Measurements from ENCODE around the gene ALDOB. TPM values are rescaled to one million over a fixed set of nuclear protein-coding genes. Genes with fewer than 3 reads are reported as not detected.

ALDOB gene
- polyA plus RNA-seq, 3 donors: 735 to 1,012 (median 923) TPM

DNA sequence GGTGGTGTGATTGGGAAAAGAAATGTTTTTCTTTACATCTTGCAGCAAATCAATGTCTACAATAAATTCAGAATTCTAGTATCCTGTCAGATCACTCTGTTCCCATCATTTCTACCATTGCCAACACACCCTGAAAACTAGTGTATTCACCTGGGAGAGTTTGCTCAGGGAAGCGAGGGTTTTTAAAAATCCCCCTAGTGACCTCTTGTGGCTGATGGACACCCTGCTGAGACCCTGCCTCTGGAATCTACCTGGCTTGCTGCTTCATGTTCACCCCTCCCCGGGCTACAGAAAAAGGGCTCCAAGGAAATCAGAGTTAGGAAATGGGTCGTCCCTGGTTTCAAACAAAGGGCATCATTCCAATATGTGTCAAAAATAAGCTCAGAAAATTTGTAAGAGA is 21.4 kb upstream of the ALDOB start:
- DNase-seq (ENCODE audit: low read depth in 3 of 3, low spot score in 2 of 3): no peak

DNA sequence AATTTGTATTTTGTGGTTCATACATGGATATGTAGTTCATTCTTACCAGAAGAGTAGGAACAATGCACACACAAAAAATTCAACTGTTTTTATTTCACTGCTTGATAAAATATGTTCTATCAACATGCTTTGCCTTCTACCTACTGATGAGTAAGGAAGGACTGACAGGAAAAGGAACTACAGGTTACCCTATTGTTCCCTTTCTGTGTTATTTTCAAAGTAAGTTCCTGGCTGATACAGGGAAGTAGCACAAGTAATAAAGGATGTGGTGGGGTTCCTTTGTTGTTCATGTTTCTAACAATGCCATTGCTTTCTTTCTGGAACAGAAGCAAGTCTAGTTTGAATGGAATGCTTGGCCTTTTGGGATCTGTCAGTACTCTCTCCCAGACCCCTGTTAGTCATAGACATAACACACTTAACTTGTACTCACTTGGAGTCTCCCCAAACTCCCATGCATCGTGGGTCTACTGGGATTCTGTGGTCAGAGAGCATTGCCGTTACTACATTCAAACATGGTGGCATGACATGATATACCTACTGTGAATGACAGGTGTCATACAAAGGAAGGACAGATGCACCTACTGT is 20.2 kb upstream of the ALDOB start:
- no peak for DNase-seq (ENCODE audit: low read depth in 3 of 3, low spot score in 2 of 3)

DNA sequence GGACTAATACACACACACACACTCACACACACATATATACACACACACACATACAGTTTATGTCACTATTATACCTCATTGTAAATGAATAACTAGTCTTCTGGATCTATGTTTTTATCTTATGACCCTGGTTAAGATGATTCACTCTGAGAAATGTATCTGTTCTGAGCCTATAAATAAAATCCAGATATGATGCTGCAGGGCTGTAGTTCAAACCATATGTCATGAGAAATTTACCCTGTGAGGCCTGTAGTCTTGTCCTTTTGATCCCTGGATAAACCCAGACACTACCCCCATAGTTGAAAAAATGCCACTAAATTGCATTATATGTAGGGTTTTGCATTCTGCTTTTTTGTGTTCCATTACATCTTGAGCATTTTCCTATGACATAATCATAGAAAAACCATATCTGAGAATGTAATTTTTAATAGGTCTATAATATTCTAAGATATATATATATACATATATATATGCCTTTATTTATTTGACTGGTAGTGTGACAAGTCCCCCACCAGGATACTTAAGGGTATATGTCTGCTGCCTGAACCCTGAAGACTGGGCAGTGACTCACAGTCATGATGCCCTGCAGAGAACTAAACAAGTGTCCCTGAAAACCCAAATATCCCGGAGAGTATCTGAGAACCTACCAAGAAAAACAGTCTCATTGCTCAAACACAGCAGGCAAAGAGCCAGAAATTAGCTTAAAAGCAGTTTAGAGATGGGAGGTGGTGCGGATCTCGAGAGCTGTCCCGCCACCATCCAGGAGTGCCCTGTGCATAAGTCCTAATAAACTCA is 18.4 kb upstream of the ALDOB start:
- DNase-seq (ENCODE audit: low read depth in 3 of 3, low spot score in 2 of 3): no peak

DNA sequence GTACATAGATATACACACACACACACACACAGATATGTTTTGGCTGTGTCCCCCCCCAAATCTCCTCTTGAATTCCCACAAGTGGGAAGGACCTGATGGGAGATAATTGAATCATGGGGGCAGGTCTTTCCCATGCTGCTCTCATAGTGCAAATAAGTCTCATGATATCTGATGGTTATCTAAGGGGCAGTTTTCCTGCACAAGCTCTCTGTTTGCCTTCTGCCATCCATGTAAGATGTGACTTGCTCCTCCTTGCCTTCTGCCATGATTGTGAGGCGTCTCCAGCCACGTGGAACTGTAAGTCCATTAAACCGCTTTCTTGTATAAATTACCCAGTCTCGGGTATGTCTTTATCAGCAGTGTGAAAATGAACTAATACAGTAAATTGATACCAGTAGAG is 15.9 kb upstream of the ALDOB start:
- no peak for DNase-seq (ENCODE audit: low read depth in 3 of 3, low spot score in 2 of 3)

DNA sequence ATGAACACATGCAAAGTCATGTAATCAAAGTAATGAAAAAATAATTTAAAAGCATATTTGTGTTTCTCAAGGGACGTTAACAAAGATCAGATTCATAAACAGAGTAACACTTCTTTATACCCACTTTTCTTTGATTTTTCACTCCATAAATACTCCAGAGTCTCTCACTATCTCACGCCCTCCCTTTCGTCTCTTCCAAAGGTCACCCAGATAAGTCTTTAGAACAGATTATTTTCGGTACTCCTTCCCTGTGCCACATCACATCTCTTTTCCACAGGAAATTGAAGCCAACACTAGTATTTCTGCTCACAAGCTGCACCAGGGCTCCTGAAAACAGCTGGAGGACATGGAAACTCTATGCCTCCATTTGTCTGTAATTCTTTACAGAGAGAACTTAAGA is 15.4 kb upstream of the ALDOB start:
- DNase-seq (ENCODE audit: low read depth in 3 of 3, low spot score in 2 of 3): no peak

DNA sequence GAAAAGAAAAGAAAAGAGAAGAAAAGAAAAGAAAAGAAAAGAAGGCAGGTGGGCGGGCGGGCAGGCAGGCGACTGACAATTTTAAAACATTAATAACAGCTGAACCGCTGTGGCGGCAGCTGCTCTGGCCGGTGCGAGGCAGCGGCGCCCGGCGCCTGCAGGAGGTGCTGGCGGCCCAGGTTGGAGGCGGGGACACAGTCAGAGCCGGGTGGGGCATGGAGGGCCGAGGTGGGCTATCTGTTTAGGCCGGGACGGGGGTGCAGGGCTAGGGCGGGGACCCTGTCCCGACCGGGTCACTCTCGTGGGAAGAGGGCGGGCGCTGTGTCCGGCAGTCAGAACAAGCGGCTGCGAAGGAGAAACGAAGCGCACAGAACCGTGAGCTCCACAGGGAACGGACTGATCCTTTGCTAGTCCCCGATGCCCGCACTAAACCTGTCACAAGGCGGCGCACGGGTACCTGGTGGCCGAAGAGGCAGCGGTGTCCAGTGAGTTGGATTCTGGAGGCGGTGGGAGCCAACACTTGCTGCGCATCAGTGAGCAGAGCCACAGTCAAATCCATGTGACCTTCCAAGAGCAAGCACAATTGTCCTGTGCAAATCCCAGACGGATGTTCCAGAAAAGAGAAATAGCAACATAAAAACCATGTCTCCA is 13.6 kb upstream of the ALDOB start:
- DNase-seq (ENCODE audit: low read depth in 3 of 3, low spot score in 2 of 3): peak; percentile 25 to 36 (median 36)

DNA sequence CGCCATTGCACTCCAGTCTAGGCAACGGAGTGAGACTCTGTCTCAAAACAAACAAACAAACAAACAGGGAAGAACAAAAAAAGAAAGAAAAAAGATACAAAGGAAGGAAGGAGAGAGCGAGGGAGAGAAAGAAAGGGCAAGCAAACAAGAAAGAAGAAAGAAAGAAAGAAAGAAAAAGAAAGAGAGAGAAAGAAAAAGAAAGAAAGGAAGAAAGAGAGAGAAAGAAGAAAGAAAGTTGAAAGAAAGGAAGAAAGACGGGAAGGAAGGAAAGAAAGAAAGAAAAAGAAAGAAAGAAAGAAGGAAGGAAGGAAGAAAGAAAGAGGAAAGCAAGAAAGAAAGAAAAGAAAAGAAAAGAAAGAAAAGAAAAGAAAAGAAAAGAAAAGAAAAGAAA is 13.1 kb upstream of the ALDOB start:
- no peak for DNase-seq (ENCODE audit: low read depth in 3 of 3, low spot score in 2 of 3)

DNA sequence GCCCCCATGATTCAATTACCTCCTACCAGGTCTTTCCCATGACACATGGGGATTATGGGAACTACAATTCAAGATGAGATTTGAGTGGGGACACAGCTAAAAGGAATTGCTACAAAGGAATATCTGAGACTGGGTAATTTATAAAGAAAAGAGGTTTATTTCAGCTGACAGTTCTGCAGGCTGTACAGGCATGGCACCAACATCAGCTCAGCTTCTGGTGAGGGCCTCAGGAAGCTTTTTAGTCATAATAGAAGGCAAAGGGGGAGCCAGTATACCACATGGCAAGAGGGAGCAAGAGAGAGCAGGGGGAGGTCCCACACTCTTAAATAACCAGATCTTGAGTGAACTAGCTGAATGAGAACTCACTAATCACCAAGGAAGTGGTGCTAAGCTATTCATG is 11.2 kb upstream of the ALDOB start:
- DNase-seq (ENCODE audit: low read depth in 3 of 3, low spot score in 2 of 3): no peak

DNA sequence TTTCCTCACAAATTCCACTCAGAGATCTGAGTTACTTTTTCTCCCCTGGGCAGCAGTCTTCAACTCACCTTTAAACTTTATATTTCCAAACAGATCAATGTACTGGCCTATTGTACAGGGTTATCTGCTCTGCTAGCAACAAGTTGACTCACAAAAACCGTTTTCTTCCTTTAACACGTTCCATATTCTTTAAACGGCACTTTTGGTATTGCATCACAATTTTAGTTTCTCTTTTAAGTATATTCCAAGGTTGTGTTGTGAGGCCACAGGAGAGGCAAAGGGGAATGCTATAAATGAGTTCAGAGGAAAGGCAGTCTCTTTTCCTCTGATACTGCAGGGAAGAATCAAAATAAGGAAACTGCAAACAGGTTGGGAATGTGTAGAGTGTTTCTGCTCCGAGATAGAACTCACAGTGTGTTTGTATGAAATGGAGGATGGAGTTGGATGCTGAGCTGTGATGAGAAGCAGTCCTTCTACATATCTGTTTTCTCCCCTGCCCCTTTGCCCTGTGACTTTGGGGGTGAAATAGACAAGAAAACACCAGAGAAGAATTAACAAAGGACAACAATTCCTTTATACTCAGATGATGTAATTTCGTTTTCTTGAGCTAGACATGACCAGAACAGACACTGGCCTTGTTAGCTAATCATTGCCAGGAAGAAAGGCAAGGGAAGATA is 9.9 kb upstream of the ALDOB start:
- no peak for DNase-seq (ENCODE audit: low read depth in 3 of 3, low spot score in 2 of 3)

DNA sequence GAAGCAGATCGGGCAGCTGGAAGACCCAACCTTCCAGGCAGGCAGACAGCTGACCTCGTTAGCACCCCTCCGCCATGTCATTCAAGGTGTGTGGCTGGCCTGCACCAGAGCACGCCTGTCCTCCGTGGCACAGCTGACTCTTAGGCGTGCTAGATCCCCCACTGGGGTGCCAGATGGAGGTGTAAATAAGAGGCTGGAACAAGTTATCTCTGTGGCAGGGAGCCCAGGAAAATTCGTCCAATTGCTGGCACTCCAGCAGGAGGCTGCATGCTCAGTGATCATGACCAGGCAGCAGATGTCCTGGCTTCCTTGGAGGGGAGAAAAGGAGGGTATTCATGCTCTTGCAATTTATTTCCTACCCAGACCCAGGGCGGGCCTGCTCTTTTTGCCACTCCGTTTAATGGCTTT is 7.8 kb upstream of the ALDOB start:
- no peak for DNase-seq (ENCODE audit: low read depth in 3 of 3, low spot score in 2 of 3)

DNA sequence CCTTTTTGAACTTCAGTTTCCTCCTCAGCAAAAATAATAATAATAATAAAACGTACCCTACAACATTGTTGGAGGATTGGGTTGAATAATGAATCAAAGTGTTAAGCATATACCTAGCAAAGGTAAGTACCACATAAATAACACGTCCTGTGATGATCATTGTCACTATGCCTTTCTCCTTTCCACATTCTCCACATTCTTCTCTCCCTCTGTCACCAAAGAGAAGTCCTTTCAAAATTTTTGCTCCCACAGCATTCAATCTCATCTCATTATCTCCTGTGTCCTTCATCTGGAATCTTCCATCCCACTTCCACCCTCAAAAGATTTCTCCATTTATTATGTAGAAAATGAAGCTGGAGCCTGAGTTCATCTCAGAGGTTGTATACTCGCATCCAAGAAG is 7.2 kb upstream of the ALDOB start:
- DNase-seq (ENCODE audit: low read depth in 3 of 3, low spot score in 2 of 3): no peak

DNA sequence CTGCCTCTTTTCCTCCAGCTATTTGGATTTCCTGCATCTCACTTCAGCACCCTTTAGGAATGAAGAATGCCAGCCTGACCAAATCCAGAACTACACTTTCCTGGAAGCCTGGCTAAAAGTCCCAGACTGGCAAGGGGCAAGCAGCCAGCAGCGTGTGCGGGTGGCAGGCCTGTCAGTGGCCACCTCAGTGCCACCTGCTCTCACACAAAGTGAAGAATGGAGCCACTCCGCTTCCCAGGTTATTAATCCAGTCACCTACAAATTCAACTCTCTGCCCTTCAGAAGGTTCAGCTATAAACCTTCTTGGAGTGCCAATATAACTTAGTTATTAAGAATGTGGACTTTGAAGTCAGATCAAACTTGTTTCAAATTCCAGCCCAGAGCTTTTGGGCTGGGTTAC is 6.7 kb upstream of the ALDOB start:
- no peak for DNase-seq (ENCODE audit: low read depth in 3 of 3, low spot score in 2 of 3)

DNA sequence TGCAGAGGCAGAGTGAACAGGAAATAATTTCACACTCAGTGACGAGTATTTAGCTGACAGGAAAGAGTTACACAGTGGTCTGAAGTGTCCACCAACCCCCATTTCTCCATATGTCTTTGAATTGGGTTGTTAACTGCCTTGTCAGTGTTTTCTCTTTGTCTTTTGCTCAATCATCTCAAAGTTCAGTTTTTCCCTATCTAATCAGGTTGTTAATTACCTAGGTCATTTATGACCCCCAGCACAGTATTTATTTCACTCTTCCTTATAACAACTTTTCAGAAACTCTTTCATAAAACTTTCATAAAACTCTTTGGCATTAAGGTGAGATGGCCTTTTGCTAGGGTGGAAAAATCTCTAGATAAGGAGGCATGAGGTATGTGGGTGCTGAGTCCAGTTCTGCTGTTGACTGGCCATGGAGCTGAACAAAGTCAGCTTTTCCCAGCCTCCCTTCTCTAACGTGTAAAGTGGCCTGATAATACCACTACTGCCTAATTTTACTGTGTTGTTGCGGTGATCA is 5.2 kb upstream of the ALDOB start:
- DNase-seq (ENCODE audit: low read depth in 3 of 3, low spot score in 2 of 3): no peak

DNA sequence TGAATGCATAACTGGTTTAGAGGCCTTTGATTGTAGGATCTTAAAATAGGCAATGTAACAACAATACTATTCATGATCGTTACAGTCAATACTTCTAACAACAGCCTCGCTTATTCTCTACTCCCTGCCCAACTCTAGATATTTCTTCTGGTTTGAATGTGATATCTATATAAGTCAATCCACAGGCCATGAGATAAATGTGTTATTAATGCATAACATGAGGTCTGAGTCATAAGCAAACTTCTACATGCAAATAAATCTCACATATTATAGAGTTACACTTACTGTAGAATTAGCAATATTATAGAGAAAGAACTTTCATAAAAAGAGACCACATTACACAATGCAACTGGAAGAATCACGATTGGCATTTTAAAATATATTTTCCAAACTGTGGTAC is 2.9 kb upstream of the ALDOB start:
- DNase-seq (ENCODE audit: low read depth in 3 of 3, low spot score in 2 of 3): no peak

DNA sequence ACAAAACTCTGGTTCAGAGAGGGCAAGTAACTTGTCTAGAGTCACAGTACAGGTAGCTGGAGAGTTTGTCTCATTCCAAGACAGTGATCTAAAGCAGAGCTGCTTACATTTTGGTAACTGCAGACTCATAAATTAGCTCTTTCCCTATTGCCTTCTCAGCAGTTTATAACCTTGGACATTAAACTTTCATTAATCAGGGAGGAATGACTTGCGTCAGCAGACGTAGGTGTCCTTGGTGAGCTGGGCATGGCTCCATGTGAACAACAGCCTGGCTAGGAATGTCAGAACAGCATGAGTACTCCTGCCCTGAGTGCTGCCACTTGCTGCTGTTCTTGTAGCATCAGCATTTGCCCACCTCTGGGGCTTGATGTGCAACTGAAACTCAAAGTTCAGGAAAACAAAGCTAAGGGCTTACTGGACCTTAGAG is 2.2 kb upstream of the ALDOB start:
- DNase-seq (ENCODE audit: low read depth in 3 of 3, low spot score in 2 of 3): no peak

DNA sequence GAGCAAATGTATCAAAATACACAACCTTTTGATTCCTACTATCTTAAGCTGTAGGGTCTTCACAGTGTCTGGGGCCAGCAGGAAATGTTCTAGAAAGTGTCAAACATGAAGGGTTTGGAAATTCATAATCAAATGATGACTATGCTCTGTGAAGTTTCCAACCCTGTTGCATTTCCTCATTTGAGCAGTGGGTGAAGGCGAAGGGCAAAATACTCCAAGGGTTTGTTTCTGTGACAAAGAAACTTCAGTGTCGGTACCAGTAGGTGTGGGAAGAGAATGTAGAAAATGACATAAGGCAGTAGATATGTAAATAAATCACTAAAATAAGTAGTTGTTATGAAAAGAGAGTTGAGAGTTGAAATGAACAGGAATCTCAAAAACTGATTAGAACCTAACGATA is 576 bp downstream of the ALDOB start:
- no peak for DNase-seq (ENCODE audit: low read depth in 3 of 3, low spot score in 2 of 3)

DNA sequence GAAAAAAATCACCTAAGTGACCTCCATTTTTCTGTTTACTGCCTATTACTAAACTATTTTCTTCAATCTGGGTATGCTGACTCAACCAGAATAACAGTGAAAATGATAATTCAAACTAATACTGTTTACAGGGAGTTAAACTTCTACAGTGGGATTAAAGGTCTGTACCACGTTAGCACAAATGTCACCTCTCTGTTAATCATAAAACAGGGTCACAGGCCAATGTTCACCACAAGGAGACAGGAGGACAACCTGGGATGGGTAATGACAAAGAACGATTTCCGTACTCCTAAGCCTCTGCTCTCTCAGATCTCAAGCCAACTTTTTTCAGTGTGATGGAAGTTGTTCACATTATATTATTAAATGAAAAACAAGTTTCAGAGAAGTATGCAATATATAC is 2.3 kb downstream of the ALDOB start:
- DNase-seq (ENCODE audit: low read depth in 3 of 3, low spot score in 2 of 3): no peak

DNA sequence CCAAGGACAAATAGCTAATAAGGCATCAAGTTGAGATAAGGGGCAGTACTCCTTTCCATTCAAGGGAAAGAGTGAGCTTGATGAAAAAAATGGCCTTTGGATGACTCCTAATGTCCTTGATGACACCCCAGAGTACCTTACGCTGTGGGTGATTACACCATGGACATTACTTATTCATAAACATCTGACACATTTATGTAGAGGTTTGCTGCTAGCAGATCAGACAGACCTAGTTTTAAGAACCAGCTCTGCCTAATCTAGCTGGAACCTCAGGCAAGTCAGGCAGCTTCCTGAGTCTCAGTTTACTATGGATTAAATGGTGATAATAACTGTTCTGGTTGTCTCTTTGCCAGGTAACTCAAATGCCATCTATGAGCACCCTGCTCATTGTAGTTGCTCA is 2.8 kb downstream of the ALDOB start:
- DNase-seq (ENCODE audit: low read depth in 3 of 3, low spot score in 2 of 3): no peak

DNA sequence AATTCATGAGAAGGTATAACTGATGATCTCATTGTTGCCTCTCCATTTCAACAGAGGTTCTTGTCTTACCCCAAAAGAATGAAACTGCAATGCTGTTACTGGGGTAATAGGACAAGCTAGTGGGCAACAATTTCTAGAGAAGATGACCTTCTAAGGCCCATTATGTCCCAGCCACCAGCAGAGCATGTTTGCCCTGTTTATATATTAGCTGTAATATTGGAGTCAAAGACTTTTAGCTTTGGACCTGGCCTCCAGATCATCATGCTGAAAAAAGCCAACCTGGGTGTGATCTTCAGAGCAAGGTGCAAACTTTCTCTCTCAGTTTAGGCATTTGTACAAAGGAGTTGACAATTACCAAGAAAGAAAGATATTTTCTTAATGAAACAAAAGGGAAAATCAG is 3.4 kb downstream of the ALDOB start:
- no peak for DNase-seq (ENCODE audit: low read depth in 3 of 3, low spot score in 2 of 3)

DNA sequence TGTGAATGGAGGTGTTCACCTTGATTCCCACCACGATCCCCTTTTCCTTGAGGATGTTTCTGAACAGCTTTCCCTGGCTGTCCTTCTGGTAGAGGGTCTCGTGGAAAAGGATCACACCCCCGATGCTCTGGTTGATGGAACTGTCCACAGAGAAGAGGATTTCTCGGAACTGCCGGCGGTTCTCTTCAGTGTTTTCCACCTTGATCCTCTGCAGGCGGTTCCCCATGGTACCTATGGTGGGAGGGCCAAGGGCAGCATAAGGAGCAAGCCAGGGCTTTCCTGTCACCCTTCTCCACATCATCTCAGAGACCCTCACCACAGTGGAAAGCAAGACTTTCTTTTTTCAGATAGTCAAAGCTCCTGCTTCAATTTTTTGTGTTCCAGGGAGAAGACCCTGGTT is 5.8 kb downstream of the ALDOB start:
- DNase-seq (ENCODE audit: low read depth in 3 of 3, low spot score in 2 of 3): no peak

DNA sequence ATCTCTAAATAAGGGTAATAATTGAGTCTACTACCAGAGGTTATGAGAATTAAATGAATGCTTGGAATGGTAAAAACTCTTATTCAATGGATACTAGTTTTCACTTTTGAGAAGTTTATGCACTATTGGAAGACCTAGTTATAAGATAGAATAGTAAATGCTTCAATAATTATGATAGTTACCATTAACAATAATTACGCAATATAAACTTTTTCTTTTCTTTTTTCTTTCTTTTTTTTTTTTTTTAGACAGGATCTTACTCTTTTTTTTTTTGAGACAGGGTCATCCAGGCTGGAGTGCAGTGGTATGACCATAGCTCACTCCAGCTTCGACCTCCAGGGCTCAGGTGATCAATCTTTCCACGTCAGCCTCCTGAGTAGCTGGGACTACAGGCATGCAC is 6.7 kb downstream of the ALDOB start:
- no peak for DNase-seq (ENCODE audit: low read depth in 3 of 3, low spot score in 2 of 3)
